NCI-H524 (cell line): ENCODE data around the gene FANCD2OS.
"Not testable (repeated sequence)": the region's sequence is repeated elsewhere in the genome, so short reads cannot be mapped to it uniquely, and the experiment has no call there.

ENCODE experiments used
- DNase-seq, 2 experiments: peaks; one replicate each; lab custom pipeline; 2025; lab: John Stamatoyannopoulos, UW

The FANCD2OS gene

GRCh38 chr3:10091387-10091786, 16.7 kb downstream of the FANCD2OS start:
- DNase-seq, result not testable (repeated sequence)

GRCh38 chr3:10090774-10091173, 17.3 kb downstream of the FANCD2OS start:
- not testable (repeated sequence) for DNase-seq

- no peak for DNase-seq
Measured at GRCh38 chr3:10090179-10090578, 17.9 kb downstream of the FANCD2OS start.

DNA sequence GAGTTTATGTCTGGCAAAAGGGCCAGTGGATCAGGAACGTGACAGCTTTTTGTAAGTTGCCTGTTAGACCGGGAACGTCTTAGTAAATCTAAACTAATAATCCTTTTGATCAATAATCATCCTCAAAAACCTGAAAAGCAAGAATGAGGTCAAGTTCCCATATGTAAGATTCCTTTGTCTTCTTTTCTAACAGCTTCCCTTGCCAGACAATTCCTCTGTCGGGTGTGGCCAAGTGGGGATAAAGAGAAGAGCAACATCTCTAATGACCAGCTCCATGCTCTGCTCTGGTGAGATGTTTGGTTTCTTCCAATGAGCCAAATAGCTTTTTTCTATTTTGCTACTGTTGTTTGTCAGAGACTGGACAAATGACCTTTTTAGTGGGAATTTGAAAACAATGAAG, 19.8 kb downstream of the FANCD2OS start:
- DNase-seq, result no peak

GRCh38 chr3:10085738-10086137, 22.3 kb downstream of the FANCD2OS start:
- no peak for DNase-seq

- no peak for DNase-seq
Measured at GRCh38 chr3:10081871-10082270, 26.2 kb downstream of the FANCD2OS start.

DNA sequence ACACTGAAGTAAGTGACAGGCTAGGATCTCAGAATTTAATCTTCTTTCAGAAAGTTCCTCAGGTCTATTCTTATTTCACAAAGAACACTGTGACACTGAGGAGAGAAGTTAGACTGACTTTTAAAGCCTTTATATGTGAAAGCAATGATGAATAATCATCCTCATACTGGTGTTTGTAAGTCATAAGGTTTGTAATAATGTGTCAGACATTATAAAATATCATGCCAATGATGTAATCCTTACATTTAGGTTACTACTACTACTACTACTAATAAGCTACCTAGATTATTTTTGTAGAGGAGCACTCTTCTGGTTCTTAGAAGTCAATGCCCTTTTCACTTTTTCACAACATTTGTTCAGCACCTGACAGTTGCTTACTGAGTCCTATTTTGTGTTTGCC, 33.4 kb downstream of the FANCD2OS start:
- DNase-seq, result no peak

DNA sequence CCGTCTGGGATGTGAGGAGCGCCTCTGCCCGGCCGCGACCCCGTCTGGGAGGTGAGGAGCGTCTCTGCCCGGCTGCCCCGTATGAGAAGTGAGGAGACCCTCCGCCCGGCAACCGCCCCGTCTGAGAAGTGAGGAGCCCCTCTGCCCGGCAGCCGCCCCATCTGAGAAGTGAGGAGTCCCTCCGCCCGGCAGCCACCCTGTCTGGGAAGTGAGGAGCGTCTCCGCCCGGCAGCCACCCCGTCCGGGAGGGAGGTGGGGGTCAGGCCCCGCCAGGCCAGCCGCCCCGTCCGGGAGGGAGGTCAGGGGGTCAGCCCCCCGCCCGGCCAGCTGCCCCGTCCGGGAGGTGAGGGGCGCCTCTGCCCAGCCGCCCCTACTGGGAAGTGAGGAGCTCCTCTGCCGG, 38.0 kb downstream of the FANCD2OS start:
- DNase-seq, result not testable (repeated sequence)

DNA sequence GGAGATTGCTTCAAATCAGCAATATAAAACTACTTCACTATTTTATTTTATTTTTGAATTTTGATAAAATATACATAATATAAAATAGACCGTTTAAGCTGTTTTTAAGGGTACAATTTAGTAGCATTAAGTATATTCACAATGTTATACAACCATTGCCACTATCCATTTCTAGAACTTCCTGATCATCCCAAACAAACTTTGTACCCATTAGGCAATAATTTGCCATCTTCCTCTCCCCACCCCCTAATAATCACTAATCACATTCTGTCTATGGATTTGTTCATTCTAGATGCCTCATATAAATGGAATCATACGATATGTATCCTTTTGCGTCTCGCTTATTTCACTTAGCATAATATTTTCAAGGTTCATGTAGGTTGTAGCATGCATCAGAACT, 53.0 kb downstream of the FANCD2OS start:
- no peak for DNase-seq
